ENCODE measurements around the gene CTNNA3. TPM values are rescaled to one million over a fixed set of nuclear protein-coding genes. Genes with fewer than 3 reads are reported as not detected.

Gene CTNNA3
- polyA plus RNA-seq, 1 experiment = not detected

GRCh38 chr10:66625709-66626590, 1070.0 kb downstream of the CTNNA3 start:
- Histone ChIP-seq H3K27me3 (ENCODE audit: control insufficient read depth, insufficient read depth, low read length) (no peaks in the 10 kb centered on the region), H3K36me3 (ENCODE audit: control insufficient read depth, insufficient read depth, low read length) (no peaks in the 10 kb centered on the region), H3K4me3 (ENCODE audit: low read depth, low read length) (no peak overlapping the region)
- CTCF ChIA-PET = no interaction called here
- no peak for DNase-seq (ENCODE audit: low read depth)
- TF ChIP-seq CTCF (IDR thresholded peaks at IDR 0.05; ENCODE audit: insufficient read depth, low read depth, low read length) = no peak
- POLR2A ChIA-PET = no interaction called here

- no peaks in the 10 kb centered on the region for H3K27me3 ChIP-seq (ENCODE audit: control insufficient read depth, insufficient read depth, low read length)
- no peak for TF ChIP-seq CTCF (IDR thresholded peaks at IDR 0.05; ENCODE audit: insufficient read depth, low read depth, low read length)
- POLR2A ChIA-PET = no interaction called here
- H3K4me3 ChIP-seq (ENCODE audit: low read depth, low read length) = no peak overlapping the region
- no peaks in the 10 kb centered on the region for H3K36me3 ChIP-seq (ENCODE audit: control insufficient read depth, insufficient read depth, low read length)
- DNase-seq (ENCODE audit: low read depth) = no peak
- CTCF ChIA-PET = no interaction called here
Measured at GRCh38 chr10:66622050-66622449, 1073.9 kb downstream of the CTNNA3 start.

GRCh38 chr10:66604195-66604594, 1091.8 kb downstream of the CTNNA3 start:
- Histone ChIP-seq H3K27me3 (ENCODE audit: control insufficient read depth, insufficient read depth, low read length) (no peaks in the 10 kb centered on the region), H3K4me3 (ENCODE audit: low read depth, low read length) (no peak overlapping the region), H3K36me3 (ENCODE audit: control insufficient read depth, insufficient read depth, low read length) (no peaks in the 10 kb centered on the region)
- DNase-seq (ENCODE audit: low read depth) = no peak
- ChIA-PET POLR2A (no interaction called here), CTCF (no interaction called here)
- no peak for TF ChIP-seq CTCF (IDR thresholded peaks at IDR 0.05; ENCODE audit: insufficient read depth, low read depth, low read length)

- no peaks in the 10 kb centered on the region for H3K36me3 ChIP-seq (ENCODE audit: control insufficient read depth, insufficient read depth, low read length)
- ChIA-PET POLR2A (no interaction called here), CTCF (interaction anchor here (1.1 kb wide), 1 partner anchor 24 kb away, joined by 3 read pairs; no protein-coding TSS in a partner anchor)
- TF ChIP-seq CTCF (IDR thresholded peaks at IDR 0.05; ENCODE audit: insufficient read depth, low read depth, low read length) = no peak
- H3K4me3 ChIP-seq (ENCODE audit: low read depth, low read length) = no peak overlapping the region
- no peaks in the 10 kb centered on the region for H3K27me3 ChIP-seq (ENCODE audit: control insufficient read depth, insufficient read depth, low read length)
- no peak for DNase-seq (ENCODE audit: low read depth)
Measured at GRCh38 chr10:66591865-66592264, 1104.1 kb downstream of the CTNNA3 start.

GRCh38 chr10:66587680-66588050, 1108.3 kb downstream of the CTNNA3 start:
- POLR2A ChIA-PET = no interaction called here
- DNase-seq (ENCODE audit: low read depth) = no peak
- no peaks in the 10 kb centered on the region for H3K36me3 ChIP-seq (ENCODE audit: control insufficient read depth, insufficient read depth, low read length)
- H3K27me3 ChIP-seq (ENCODE audit: control insufficient read depth, insufficient read depth, low read length) = no peaks in the 10 kb centered on the region
- no peak overlapping the region for H3K4me3 ChIP-seq (ENCODE audit: low read depth, low read length)
- no peak for TF ChIP-seq CTCF (IDR thresholded peaks at IDR 0.05; ENCODE audit: insufficient read depth, low read depth, low read length)
- CTCF ChIA-PET = interaction anchor here (1.3 kb wide), 1 partner anchor 48 kb away, joined by 3 read pairs; no protein-coding TSS in a partner anchor

Data from BJ (cell line).